ENCODE data around the gene PBX3. TPM values are rescaled to one million over a fixed set of nuclear protein-coding genes. Genes with fewer than 3 reads are reported as not detected.

The PBX3 gene
- total RNA-seq, 4 donors from 2014 or later, result 19.3 to 41.3 (median 25.1) TPM

GRCh38 chr9:125988479-125989050, 241.4 kb downstream of the PBX3 start:
- no peak for DNase-seq (ENCODE audit: low spot score)
- ATAC-seq (ENCODE audit: low FRiP score), result no peak
- no peak for TF ChIP-seq CTCF (IDR thresholded peaks at IDR 0.05)

- DNase-seq (ENCODE audit: low spot score), result no peak
- TF ChIP-seq CTCF (IDR thresholded peaks at IDR 0.05), result no peak
- ATAC-seq (ENCODE audit: low FRiP score), result no peak
Measured at GRCh38 chr9:125989090-125989501, 241.9 kb downstream of the PBX3 start.

GRCh38 chr9:125989524-125990180, 242.5 kb downstream of the PBX3 start:
- no peak for DNase-seq (ENCODE audit: low spot score)

GRCh38 chr9:125990186-125990792, 243.1 kb downstream of the PBX3 start:
- no peak for DNase-seq (ENCODE audit: low spot score)
- no peak for TF ChIP-seq CTCF (IDR thresholded peaks at IDR 0.05)
- ATAC-seq (ENCODE audit: low FRiP score), result no peak

More at GRCh38 chr9:125989524-125990180, 242.5 kb downstream of the PBX3 start:
- TF ChIP-seq CTCF (IDR thresholded peaks at IDR 0.05), result no peak
- ATAC-seq (ENCODE audit: low FRiP score), result no peak

GRCh38 chr9:125990793-125991220, 243.6 kb downstream of the PBX3 start:
- TF ChIP-seq CTCF (IDR thresholded peaks at IDR 0.05), result no peak
- no peak for DNase-seq (ENCODE audit: low spot score)
- ATAC-seq (ENCODE audit: low FRiP score), result no peak

GRCh38 chr9:125991886-125992529, 244.8 kb downstream of the PBX3 start:
- ATAC-seq (ENCODE audit: low FRiP score) (no peak), DNase-seq (ENCODE audit: low spot score) (no peak)
- no peak for TF ChIP-seq CTCF (IDR thresholded peaks at IDR 0.05)

Measured in omental fat pad (tissue), 4 donors.